GM19351 (cell line): ENCODE measurements around the gene PCDH15.
"Not testable (repeated sequence)": the region's sequence is repeated elsewhere in the genome, so short reads cannot be mapped to it uniquely, and the experiment has no call there.

ENCODE experiments used
- ATAC-seq: cut with Tn5 transposase; IDR thresholded peaks from one replicate; pipeline ENCODE4 v1.9.1; 2021; ENCODE audit warnings: mild to moderate bottlenecking, moderate library complexity; ENCODE audit not compliant: unreplicated experiment

The PCDH15 gene

DNA sequence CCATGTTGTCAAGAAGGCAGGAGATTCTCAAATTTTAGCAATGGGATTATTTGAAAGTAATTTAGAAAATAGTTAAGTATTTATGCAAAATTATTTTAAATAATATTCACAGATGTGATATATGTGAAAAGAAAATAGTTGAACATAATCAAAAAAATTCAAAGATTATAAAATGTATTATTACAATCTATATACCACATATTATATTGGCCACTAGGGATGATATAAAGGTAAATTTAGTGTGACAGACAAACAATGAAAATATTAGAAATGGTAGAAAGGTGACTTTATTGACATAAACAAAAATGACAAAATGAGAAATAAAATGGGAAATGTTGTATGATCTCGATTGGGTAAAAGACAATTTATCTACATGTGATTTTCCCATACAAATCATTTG lies 385.5 kb downstream of the PCDH15 start:
- no peak for ATAC-seq

DNA sequence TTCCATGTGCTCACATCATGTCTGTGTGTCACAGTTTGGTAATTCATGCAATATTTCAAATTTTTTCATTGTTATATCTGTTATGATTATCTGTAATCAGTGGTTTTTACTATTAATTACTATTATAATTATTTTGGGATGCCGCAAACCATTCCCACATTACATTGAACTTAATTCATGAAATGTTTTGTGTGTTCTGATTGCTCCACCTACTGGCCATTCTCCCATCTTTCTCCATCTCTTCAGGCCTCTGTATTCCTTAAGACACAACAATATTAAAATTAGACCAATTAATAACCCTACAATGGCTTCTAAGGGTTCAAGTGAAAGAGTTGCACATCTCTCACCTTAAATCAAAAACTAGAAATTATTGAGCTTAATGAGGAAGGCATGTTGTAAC lies 398.5 kb downstream of the PCDH15 start:
- ATAC-seq, result no peak

DNA sequence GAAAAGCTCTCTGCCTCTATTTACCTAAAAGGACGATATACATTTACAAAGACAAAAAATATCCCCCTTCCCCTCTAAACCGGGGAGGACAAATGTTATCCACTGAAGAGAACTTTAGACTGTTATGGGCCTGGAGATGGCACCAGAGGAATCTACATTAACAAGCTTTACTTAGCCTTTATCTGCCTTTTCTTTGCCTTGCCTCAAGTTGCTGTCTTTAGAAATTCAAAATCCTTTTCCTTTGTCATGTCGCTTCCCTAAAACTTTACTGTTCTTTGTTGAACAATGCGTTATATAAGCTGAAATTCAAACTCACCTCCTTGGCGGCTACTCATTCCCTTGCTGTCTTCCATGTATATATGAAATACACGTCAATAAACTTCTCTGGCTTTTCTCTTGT lies 405.0 kb downstream of the PCDH15 start:
- no peak for ATAC-seq

DNA sequence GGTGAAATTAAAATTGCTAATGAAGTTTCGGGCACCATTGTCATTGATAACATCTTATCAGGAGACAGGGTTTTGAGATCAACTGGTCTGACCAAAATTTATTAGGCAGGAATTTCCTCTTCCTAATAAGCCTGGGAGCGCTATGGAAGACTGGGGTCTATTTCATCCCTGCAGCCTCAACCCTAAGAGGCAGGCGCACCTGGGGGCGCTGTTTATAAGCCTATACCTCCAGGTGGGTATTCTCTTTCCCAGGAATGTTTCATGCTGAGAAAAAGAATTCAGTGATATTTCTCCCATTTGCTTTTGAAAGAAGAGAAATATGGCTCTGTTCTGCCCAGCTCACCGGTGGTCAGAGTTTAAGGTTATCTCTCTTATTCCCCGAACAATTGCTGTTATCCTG lies 406.4 kb downstream of the PCDH15 start:
- ATAC-seq, result not testable (repeated sequence)

DNA sequence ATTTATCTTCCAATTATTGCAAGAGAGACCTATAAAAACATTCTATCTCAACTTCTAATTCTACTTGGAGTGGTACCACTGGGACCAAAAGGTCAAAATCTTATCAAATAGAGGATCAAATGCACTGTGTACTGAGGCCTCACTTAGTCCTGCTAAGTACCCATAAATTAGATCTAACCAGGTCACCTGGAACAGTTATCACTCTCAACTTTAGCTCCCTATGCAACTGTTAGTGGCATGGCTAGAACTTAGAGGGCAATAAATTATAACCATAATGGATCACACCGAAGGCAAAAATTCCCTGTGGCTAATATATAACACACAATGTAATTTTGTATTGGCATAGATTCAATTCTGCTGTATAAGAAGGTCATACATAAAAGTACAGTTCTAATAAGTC lies 428.9 kb downstream of the PCDH15 start:
- no peak for ATAC-seq

DNA sequence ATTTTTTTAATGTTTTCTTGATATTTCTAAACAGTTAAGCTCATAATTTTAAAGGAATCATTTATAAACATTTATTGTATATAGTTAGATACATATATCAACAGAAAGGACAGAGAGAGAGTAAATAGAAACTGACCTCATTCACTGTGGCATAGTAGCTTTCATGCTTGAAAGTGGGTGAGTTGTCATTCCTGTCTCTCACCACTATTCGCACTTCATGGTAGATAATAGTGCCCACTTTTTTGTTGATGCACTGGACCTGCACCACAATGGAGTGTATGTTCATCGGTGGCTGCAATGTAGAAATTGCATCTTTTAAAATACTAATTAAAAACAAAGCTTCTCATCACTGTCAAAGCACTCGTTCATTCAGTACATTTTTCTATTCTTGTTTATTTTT lies 432.0 kb downstream of the PCDH15 start:
- ATAC-seq, result no peak

DNA sequence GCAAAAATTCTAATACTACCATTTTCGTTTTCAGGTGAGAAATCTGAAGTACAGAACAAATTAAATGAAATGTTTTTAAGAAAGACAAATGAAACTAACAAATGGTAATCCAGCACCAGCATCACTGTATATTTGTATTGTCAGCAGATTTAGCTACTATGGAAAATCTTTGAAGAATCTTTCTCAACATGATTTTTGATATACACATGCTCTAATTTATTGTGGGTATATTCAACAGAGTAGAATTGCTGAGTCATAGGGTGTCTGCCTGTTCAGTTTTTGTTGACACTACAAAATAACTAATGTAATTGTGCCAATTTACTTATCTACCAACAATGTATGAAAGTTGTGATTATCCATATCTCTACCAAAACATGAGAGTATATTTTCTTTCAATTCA lies 437.6 kb downstream of the PCDH15 start:
- no peak for ATAC-seq

DNA sequence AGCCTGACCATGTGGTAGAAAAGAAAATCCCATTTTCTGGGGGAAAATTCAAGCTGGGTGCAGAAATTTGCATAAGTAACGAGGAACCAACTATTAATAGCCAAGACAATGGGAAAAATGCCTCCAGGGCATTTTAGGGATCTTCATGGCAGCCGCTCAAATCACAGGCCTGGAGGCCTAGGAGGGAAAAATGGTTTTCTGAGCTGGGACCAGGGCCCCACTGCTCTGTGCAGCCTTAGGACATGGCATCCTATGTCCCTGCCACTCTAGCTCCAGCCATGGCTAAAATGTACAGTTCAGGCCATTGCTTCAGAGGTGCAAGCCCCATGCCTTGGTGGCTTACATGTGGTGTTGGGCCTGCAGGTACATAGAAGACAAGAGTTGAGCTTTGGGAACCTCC lies 459.0 kb downstream of the PCDH15 start:
- ATAC-seq, result no peak

DNA sequence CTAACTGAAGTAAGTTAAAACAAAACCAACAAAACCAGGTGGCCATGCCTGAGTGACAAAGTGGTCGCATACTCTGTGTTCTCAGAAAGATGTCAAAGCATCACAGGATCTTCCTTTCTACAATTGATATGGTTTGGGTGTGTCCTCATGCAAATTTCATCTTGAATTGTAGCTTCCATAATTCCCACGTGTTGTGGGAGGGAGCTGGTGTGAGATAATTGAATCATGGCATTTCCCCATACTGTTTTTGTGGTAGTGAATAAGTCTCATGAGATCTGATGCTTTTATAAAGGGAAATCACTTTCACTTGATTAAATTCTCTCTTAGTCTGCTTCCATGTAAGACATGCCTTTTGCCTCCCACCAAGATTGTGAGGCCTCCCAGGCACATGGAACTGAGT lies 465.7 kb downstream of the PCDH15 start:
- no peak for ATAC-seq

DNA sequence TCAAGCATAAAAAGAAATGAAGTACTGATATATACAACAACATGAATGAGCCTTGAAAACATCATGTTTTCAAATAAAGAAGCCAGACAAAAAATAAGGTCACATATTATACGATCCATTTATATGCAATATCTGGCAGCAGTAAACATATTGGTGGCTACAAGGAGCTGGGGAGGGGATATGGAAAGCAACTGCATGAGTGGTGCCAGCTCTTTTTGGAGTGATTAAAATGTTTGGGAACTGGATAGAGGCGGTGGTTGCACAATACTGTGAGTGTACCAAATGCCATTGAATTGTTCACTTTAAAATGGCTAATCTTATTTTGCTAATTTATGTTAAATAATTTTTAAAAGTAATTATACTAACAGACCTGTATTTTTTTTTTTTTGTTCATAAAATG lies 481.7 kb downstream of the PCDH15 start:
- no peak for ATAC-seq

DNA sequence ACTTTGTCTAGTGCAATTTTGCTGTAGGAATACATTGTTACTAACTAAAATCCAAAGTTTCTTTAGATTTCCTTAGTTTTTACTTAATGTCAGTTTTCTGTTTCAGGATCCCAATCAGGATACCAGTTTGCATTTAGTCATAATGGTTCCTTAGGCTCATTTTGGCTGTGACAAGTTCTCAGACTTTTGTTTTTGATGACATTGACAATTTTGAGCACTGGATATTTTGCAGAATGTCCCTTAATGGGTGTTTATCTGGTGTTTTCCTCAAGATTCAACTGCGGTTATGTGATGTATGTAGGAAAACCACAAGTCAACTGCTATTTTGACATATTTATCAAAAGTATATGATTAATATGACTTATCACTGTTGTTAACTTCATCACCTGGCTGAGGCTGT lies 482.6 kb downstream of the PCDH15 start:
- ATAC-seq, result no peak

DNA sequence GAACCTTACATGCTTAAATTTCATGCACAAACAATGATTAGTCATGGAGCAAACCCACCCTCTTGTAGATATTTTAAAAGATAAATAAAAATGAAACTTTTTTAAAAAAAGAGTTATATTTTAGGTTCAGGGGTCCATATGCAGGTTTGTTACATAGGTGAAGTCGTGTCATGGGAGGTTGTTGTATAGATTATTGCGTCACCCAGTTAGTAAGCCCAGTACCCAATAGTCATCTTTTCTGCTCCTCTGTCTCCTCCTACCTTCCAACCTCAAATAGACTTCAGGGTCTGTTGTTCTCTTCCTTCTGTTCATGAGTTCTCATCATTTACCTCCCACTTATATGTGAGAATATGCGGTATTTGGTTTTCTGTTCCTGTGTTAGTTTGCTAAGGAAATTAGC lies 486.6 kb downstream of the PCDH15 start:
- ATAC-seq, result no peak

DNA sequence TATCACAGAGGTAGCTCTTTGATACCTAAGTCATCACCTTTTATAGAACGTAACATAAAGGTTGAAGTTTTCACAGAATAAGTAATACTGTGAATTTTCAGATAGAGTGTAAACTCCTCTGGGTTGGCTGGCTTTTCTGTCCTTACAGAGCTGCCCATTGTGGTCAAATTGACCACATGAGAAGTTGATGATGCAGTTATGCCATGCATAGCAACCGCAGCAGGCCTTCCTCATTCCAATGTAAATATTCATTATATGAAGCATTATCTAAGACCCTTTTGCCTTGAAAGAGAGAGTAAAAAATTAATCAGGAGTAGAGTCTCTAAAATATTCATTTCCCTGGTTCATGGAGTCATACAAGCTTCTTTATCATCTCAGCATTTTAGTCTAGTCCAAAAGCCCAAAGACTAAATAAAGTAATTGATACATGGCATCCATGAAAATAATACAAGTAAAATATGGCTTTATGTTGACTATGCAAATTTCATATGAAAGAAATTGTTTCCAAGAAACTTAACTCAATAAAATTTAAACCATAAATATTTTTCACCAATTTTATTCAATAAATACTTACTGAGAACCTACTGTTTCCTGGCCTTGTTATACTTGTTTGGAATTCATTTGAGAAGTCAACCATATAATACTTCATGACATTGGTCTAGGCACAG lies 516.4 kb downstream of the PCDH15 start:
- no peak for ATAC-seq

DNA sequence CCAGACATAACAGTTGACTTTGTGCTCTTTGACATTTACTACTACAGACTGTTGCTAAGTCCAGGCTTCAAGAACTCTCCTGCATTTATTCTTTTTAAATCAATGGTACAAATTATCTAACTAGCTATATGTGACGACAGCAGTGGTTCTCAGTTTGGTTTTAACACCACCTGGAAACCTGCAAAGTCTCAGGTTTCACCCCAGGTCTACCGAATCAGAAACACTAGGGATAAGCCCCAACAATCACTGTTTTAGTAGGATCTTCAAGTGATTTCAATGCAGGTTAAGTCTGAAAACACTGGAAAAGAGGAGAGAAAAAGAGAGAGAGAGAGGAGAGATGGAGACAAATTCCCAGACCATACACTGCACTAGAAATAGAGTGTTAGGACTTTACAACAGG lies 519.0 kb downstream of the PCDH15 start:
- no peak for ATAC-seq

DNA sequence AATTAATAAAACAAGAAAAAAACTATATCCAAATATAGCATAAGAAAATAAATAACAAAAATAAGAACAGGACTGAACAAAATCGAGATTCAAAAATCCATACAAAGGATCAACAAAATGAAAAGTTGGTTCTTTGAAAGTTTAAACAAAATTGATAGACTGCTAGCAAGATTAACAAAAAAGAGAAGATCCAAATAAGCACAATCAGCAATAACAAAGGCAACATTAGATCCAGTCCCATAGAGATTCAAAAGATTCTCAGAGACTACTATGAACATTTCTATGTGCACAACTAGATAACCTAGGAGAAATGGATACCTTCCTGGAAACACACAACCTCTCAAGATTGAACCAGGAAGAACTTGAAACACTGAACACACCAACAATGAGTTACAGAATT lies 534.6 kb downstream of the PCDH15 start:
- no peak for ATAC-seq

DNA sequence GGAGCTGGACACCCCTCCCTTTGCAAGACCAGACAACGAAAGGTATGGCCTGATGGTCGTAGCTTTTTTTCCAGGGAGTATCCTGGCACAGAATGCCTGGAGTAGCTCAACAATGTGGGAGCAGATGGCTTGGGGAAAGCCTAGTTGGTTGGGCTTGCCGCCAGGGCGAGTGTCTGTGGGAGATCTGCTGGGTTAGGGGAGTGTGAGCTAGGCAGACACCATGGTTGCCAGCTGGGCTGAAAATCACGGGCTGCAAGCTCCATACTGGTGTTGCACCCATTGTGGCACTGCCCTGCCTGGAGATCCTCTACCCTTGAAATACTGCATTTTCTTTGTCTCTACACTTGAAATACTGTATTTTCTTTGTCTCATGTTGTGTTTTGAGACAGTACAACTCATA lies 538.3 kb downstream of the PCDH15 start:
- ATAC-seq, result no peak

DNA sequence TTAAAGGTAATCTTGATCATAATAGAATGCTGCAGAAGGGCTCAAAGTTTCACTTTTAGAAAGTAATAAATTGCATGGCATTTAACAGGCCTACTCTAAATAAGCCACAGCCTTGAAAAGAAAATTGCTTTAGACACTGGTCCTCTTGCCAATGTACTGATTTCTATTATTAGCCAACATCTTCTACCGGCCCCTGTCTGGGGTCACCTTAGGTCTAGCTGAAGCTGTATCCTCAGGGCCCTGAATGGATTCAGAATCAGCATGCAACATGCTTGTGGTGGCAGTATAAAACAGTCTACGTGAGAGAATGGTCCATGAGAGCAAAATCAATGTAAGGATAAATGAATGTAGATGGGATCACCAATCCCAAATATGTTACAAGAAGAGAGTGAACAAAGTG lies 541.9 kb downstream of the PCDH15 start:
- ATAC-seq, result no peak

DNA sequence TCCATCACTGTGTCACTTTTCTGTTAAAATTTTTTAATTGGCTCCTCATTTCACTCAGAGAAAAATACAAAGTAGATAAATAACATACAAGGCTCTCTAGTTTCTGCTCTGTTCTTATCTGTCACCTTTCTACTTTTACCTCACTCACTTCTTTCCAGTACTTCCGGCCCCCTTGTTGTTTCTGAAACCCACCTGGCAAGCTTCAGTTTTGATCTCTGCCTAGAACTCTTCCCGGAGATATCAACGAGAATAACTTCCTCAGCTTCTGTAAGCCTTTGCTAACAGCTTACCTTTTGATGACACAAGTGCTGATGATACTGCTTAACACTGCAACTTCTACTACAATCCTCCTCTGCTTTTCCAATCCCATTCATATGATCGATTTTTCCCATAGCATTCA lies 566.2 kb downstream of the PCDH15 start:
- ATAC-seq, result no peak

DNA sequence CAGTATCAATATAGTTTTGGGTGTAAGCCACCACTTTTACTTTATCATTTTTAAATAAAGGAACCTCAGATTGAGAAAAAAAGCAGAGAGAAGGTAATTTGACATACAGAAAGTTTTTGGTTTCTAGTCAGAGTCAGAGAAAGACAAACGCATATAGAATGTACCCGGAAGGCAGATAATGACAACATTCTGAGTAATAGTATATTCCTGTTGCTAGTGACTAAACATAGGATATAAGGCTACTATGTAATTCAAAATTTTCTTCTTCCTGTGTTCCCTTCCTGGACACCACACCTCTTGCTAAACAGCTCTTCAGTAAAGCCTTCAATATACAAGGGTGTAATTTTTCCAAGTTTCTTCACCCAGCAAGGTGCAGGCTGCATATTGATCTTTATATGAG lies 597.6 kb downstream of the PCDH15 start:
- ATAC-seq, result no peak

DNA sequence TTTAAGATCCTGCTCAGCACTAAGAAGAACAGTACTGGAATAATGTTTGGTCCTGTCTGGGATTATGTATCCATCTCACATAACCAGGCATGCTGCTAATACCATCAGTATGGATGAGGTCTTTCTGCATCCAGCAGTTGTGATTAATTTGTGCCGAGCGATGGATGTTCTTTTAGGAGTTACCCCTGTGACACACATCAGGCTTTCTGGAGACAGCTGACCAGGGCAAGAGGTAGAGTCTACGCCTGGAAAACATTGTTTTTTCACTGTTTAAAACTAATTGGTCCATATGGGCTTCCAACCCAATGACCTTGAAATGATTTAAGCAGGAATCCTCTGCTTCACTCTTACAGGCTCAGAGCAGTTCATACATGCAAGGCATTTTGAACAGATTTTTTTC lies 603.0 kb downstream of the PCDH15 start:
- no peak for ATAC-seq

DNA sequence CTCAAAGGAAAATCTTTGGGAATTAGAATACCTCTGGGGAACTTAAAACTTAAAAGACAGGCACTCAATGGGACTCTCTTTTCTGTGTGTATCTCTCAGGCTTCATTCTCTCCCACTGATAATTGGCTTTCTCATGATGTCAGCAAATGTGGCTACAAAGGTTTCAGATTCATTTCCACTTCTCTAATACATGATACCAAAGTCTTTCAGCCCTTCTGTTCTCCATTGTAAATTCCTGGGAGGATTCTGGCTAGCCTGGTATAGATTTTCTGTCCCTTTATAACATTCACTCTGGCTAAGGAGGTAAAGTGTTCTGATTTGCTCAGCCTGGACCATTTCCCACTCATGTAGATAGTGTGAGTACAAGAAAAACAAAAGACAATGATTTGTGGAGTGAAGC lies 606.2 kb downstream of the PCDH15 start:
- ATAC-seq, result no peak

DNA sequence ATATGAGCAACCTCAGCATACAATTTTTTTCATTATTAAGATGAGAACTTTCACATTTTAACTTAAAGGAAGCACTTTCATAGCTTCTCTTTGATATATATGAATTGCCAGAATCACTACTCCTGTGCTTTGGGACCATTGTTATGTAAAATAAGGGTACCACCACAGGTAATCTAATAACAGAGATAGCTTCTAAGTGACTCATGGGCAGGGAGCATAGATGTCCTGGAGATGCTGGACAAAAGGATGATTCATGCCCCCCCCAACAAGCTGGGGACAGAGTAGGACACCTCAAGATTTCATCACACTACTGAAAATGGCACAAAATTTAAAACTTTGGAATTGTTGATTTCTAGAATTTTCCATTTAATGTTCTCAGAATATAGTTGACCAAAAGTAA lies 641.1 kb downstream of the PCDH15 start:
- ATAC-seq, result no peak

DNA sequence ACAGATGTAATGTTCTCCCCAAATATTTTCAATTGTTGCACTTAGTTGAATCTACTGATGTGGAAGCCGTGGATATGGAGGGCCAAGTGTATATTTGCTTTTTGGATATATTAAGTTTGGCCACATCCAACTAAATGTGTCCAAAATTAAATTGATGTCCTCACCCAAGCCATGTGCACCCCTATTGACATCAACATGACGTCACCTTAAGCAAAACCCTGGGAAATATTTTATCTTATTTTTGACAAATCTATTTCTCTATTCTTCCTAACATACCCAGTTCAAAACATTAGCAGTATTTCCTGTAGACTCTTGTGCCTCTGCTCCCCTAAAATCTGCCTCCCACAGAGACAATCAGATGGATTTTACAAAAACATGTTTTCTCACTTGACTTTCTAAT lies 652.5 kb downstream of the PCDH15 start:
- no peak for ATAC-seq
